ENCODE measurements around the gene SSR3.
"Not testable (repeated sequence)": the region's sequence is repeated elsewhere in the genome, so short reads cannot be mapped to it uniquely, and the experiment has no call there.

DNA sequence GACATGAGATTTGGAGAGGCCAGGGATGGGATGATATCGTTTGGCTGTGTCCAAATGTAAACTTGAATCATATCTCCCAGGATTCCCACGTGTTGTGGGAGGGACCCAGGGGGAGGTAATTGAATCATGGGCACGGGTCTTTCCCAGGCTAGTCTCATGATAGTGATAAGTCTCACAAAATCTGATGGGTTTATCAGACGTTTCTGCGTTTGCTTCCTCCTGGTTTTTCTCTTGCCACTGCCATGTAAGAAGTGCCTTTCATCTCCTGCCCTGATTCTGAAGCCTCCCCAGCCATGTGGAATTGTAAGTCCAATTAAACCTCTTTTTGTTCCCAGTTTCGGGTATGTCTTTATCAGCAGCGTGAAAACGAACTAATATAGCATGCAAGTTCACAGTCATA lies 7.6 kb upstream of the SSR3 start:
- TF ChIP-seq, protein P1, sequence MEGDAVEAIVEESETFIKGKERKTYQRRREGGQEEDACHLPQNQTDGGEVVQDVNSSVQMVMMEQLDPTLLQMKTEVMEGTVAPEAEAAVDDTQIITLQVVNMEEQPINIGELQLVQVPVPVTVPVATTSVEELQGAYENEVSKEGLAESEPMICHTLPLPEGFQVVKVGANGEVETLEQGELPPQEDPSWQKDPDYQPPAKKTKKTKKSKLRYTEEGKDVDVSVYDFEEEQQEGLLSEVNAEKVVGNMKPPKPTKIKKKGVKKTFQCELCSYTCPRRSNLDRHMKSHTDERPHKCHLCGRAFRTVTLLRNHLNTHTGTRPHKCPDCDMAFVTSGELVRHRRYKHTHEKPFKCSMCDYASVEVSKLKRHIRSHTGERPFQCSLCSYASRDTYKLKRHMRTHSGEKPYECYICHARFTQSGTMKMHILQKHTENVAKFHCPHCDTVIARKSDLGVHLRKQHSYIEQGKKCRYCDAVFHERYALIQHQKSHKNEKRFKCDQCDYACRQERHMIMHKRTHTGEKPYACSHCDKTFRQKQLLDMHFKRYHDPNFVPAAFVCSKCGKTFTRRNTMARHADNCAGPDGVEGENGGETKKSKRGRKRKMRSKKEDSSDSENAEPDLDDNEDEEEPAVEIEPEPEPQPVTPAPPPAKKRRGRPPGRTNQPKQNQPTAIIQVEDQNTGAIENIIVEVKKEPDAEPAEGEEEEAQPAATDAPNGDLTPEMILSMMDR (conservative IDR thresholded peaks at IDR 0.05 in 1 of 2, IDR thresholded peaks at IDR 0.05 in 1 of 2; ENCODE audit: extremely low read depth in 1 of 2, insufficient read depth in 1 of 2, low read depth in 1 of 2, low read length in 2 of 2): not testable (repeated sequence)
- TF ChIP-seq EZH2 (IDR thresholded peaks at IDR 0.05; ENCODE audit: borderline replicate concordance, low read length): not testable (repeated sequence)
